ENCODE measurements around the gene CHMP4B. TPM values are rescaled to one million over a fixed set of nuclear protein-coding genes. Genes with fewer than 3 reads are reported as not detected.

CHMP4B gene
- total RNA-seq, 4 donors from 2014 or later: 77.2 to 147 (median 107) TPM

DNA sequence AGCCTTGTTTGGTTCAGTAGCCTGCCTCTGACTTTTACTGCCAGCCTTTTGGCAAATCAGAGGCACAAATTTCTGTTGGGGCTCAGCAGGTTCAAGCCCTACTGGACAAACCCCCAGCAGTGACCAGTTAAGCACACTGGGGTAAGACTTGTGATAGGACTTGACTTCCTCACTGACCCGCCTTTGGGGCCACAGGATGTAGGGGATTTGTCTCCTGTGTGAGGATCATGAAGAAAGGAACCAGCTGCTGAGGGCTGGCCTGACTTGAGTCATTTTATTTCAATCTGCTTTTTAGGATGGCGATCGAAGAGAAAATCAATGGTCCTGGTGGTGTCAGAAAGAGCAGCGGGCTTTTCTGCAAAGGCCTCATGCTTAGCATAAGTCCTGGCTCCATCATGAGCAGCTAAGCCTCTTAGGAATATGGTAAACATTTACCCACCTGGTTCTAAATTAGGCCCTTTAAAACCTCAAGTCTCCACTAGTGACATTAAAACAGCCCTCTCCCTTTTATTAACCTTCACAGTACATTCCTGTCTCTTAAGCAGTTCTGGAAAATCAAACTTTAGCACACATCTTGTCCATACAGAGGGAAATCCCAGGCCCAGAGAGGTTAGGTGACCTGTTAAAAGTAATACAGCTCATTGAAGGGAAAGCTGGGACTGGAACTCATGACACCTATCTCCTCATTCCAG, 16.6 kb downstream of the CHMP4B start:
- Histone ChIP-seq H3K36me3 (peaks cover 0 to 25% (median 0%) of the 10 kb centered on the region in 3 donors), H3K4me1 (peaks cover 9 to 89% (median 52%) of the 10 kb centered on the region in 3 donors), H3K4me3 (no peak overlapping the region), H3K27ac (peak overlapping the region in 3 of 4 donors; percentile 5 to 59 (median 57)), H3K9me3 (no peaks in the 10 kb centered on the region), H3K27me3 (no peaks in the 10 kb centered on the region)
- no peak for DNase-seq
- WGBS, 2 donors: 74 to 84% methylated on average over 4 of the region's 4 CpGs
- TF ChIP-seq, protein P1, sequence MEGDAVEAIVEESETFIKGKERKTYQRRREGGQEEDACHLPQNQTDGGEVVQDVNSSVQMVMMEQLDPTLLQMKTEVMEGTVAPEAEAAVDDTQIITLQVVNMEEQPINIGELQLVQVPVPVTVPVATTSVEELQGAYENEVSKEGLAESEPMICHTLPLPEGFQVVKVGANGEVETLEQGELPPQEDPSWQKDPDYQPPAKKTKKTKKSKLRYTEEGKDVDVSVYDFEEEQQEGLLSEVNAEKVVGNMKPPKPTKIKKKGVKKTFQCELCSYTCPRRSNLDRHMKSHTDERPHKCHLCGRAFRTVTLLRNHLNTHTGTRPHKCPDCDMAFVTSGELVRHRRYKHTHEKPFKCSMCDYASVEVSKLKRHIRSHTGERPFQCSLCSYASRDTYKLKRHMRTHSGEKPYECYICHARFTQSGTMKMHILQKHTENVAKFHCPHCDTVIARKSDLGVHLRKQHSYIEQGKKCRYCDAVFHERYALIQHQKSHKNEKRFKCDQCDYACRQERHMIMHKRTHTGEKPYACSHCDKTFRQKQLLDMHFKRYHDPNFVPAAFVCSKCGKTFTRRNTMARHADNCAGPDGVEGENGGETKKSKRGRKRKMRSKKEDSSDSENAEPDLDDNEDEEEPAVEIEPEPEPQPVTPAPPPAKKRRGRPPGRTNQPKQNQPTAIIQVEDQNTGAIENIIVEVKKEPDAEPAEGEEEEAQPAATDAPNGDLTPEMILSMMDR (IDR thresholded peaks at IDR 0.05): no peak
- no peak for TF ChIP-seq POLR2A (IDR thresholded peaks at IDR 0.05)
- intact Hi-C loops (cut with DNase I): no loop called here

DNA sequence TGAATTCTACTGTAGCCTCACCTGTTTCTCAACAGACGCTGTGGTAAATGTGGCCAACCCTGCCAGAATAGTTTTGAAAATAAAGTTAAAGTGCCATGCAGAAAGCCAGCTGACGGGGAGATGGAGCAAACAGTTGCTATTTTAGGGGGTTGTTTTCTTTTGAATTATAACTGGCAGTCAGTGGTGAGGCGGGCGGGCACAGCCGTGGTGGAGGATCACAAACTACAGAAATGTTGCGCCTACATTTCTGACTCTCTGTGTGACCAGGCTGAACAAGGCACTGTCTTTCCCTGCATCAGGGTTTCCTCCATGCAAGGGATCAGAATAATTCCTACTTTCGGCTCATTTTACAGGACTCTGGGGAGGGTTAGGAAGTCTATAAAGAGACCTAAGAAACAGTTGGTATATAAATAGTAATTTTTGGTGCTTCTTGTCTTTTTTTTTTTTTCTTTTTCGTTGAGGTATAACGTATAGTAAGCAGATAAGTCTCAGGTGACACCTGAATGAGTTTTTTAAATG, 17.2 kb downstream of the CHMP4B start:
- WGBS, 2 donors: 48 to 61% methylated on average over 9 of the region's 9 CpGs
- TF ChIP-seq, protein P1 (IDR thresholded peaks at IDR 0.05): no peak
- TF ChIP-seq POLR2A (IDR thresholded peaks at IDR 0.05): no peak
- intact Hi-C loops (cut with DNase I): no loop called here
- no peak for DNase-seq
- H3K27me3 ChIP-seq: no peaks in the 10 kb centered on the region
- peak overlapping the region in 3 of 4 donors; percentile 52 to 59 (median 57) for H3K27ac ChIP-seq
- H3K4me1 ChIP-seq: peaks cover 9 to 95% (median 55%) of the 10 kb centered on the region in 3 donors
- H3K9me3 ChIP-seq: no peaks in the 10 kb centered on the region
- H3K36me3 ChIP-seq: peaks cover 0 to 27% (median 0%) of the 10 kb centered on the region in 3 donors
- H3K4me3 ChIP-seq: no peak overlapping the region

DNA sequence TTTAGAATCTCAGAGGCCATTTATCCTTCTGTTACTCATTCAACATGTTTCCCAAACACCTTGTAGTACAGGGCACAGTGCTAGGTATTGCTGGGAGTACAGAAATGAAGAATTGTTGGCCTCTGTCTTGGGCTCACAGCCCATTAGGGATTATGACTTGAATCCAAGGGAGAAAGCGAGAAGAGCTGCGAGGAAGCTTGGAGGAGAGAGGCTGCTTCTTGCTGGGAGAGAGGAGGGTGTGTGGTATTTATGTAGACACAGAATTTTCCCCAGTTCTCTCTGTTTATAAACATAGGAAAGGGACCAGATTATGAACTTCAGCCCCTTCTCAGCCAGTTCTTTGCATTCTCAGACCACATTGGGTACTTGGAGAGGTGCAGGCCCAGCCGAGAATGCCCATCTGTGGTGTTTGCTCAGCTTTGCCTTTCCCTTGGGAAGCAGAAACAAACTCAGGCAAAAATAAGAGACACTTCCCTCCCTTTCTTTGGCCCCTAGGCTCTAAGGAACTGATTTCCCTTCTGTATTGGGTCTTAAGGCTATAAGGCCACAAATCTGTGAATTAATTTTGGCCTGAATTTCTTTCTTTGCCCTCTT, 17.9 kb downstream of the CHMP4B start:
- H3K27me3 ChIP-seq: no peaks in the 10 kb centered on the region
- WGBS, 2 donors: 40 to 48% methylated on average over 3 of the region's 3 CpGs
- peak overlapping the region; percentile 27 to 59 (median 54) for H3K27ac ChIP-seq
- TF ChIP-seq, protein P1 (IDR thresholded peaks at IDR 0.05): no peak
- TF ChIP-seq POLR2A (IDR thresholded peaks at IDR 0.05): no peak
- peaks cover 0 to 20% (median 0%) of the 10 kb centered on the region in 3 donors for H3K36me3 ChIP-seq
- no peak overlapping the region for H3K4me3 ChIP-seq
- H3K4me1 ChIP-seq: peaks cover 9 to 97% (median 59%) of the 10 kb centered on the region in 3 donors
- intact Hi-C loops (cut with DNase I): no loop called here
- no peaks in the 10 kb centered on the region for H3K9me3 ChIP-seq
- DNase-seq: no peak

DNA sequence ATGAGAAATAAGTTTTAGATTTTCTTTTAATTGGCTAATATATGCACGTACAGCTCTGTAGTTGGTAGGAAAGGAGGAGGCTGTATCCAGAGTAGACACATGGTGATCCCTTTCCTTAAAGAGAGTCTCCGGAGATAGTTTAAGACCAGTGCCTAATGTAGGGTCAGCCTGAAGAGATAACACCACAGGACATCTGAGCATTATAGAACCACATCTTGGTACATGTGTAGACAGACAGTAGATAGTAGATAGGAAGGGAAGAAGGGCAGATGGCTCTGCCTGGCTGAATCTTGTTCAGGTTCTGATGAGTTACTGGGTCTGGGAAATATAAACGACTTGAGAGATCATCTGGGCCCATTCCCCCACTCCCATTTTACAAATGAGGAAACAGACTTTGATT, 18.5 kb downstream of the CHMP4B start:
- no peak for DNase-seq
- Histone ChIP-seq H3K27me3 (no peaks in the 10 kb centered on the region), H3K27ac (peak overlapping the region; percentile 27 to 59 (median 56)), H3K36me3 (peaks cover 0 to 17% (median 0%) of the 10 kb centered on the region in 3 donors), H3K4me3 (no peak overlapping the region), H3K9me3 (no peaks in the 10 kb centered on the region), H3K4me1 (peaks cover 9 to 91% (median 59%) of the 10 kb centered on the region in 3 donors)
- intact Hi-C loops (cut with DNase I): no loop called here
- no peak for TF ChIP-seq POLR2A (IDR thresholded peaks at IDR 0.05)
- TF ChIP-seq, protein P1 (IDR thresholded peaks at IDR 0.05): no peak
- 59 to 78% methylated on average over 3 of the region's 3 CpGs for WGBS, 2 donors

DNA sequence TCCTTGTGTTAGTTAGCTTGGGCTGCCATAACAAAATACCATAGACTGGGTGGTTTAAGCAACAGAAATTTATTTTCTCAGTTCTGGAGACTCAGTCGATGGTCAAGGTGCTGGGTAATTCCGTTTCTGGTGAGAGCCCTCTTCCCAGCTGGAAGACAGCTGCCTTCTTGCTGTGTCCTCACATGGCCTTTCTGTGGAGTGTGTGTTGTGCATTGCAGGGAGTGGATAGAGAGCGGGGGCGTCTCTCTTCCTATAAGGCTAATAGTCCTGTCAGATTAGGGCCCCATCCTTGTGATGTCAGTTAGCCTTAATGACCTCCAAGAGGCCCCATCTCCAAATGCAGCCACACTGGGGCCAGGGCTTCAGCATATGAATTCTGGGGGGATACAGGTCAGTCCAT, 19.2 kb downstream of the CHMP4B start:
- Histone ChIP-seq H3K4me1 (peaks cover 9 to 85% (median 59%) of the 10 kb centered on the region in 3 donors), H3K27ac (peak overlapping the region; percentile 27 to 59 (median 56)), H3K36me3 (peaks cover 0 to 21% (median 0%) of the 10 kb centered on the region in 3 donors), H3K27me3 (no peaks in the 10 kb centered on the region), H3K9me3 (no peaks in the 10 kb centered on the region), H3K4me3 (no peak overlapping the region)
- WGBS, 2 donors: 62 to 86% methylated on average over 4 of the region's 4 CpGs
- no peak for DNase-seq
- TF ChIP-seq, protein P1 (IDR thresholded peaks at IDR 0.05): no peak
- no peak for TF ChIP-seq POLR2A (IDR thresholded peaks at IDR 0.05)
- intact Hi-C loops (cut with DNase I): no loop called here
